Measurements from ENCODE around the gene TBC1D22A. TPM values are rescaled to one million over a fixed set of nuclear protein-coding genes. Genes with fewer than 3 reads are reported as not detected.

Gene TBC1D22A
- total RNA-seq, 1 donor from 2014 or later: 10.6 TPM

DNA sequence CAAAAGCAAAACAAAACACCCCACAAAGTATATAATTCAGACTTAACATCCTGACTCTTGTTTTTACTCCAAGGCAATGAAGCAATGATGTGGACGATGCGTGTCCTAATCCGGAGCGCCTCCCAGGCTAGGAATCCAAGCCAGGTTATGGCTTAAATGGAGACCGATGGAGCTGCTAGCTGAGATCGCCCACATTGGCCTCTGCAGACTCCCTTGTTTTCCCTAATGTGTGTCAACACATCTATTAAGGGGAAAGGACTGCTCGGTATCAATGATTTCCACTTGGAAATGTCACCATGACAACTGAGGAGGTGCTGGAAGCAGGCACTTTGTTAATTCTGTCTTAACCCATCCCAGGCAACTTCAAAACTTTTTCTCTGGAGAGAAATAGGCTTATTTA, 311.7 kb downstream of the TBC1D22A start:
- no peak overlapping the region for H3K4me3 ChIP-seq
- TF ChIP-seq EZH2 (IDR thresholded peaks at IDR 0.05): no peak
- no peak for TF ChIP-seq EZH2phosphoT487 (IDR thresholded peaks at IDR 0.05)
- TF ChIP-seq, protein P1, sequence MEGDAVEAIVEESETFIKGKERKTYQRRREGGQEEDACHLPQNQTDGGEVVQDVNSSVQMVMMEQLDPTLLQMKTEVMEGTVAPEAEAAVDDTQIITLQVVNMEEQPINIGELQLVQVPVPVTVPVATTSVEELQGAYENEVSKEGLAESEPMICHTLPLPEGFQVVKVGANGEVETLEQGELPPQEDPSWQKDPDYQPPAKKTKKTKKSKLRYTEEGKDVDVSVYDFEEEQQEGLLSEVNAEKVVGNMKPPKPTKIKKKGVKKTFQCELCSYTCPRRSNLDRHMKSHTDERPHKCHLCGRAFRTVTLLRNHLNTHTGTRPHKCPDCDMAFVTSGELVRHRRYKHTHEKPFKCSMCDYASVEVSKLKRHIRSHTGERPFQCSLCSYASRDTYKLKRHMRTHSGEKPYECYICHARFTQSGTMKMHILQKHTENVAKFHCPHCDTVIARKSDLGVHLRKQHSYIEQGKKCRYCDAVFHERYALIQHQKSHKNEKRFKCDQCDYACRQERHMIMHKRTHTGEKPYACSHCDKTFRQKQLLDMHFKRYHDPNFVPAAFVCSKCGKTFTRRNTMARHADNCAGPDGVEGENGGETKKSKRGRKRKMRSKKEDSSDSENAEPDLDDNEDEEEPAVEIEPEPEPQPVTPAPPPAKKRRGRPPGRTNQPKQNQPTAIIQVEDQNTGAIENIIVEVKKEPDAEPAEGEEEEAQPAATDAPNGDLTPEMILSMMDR (IDR thresholded peaks at IDR 0.05): no peak
- DNase-seq (ENCODE audit: low spot score): no peak
- Mint-ChIP-seq H3K27ac (peak overlapping the region; percentile 88), H3K4me3 (no peak overlapping the region), H3K9me3 (peaks cover 17% of the 10 kb centered on the region), H3K4me1 (peaks cover 28% of the 10 kb centered on the region), H3K27me3 (ENCODE audit: insufficient read depth, low read depth) (peaks cover 5% of the 10 kb centered on the region), H3K36me3 (peaks cover 5% of the 10 kb centered on the region)
- peaks cover 13% of the 10 kb centered on the region for H3K79me2 ChIP-seq (ENCODE audit: low read depth)
- no peaks in the 10 kb centered on the region for H4K20me1 ChIP-seq (ENCODE audit: low read depth)
- H3K9me3 ChIP-seq (ENCODE audit: low read depth): peaks cover 2% of the 10 kb centered on the region
- no peak overlapping the region for H2AFZ ChIP-seq (replicated peaks)
- H3K27ac ChIP-seq: no peak overlapping the region
- H3K4me1 ChIP-seq: no peaks in the 10 kb centered on the region
- H3K9ac ChIP-seq: no peak overlapping the region
- H3K4me2 ChIP-seq: no peak overlapping the region
- no peaks in the 10 kb centered on the region for H3K27me3 ChIP-seq
- H3F3A ChIP-seq (ENCODE audit: low read depth): no peaks in the 10 kb centered on the region
- H3K36me3 ChIP-seq: no peaks in the 10 kb centered on the region

DNA sequence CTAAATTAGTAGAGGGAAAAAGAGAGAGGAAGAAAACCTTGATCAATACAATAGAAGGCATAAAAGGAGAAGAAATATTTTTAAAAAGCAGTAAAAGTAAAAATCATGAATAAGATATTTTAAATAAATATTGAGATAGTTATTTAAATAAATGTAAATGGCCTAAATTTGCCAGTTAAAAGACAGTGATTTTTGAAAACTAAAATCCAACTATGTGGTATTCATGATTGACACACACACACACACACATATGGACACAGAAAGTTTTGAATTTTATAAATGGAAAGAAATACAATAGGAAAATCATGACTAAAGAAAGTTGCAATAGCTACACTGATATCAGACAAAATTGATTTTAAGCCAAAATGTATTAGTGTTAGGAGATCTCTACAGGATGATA, 313.1 kb downstream of the TBC1D22A start:
- Histone ChIP-seq H3K9ac (no peak overlapping the region), H3K27ac (no peak overlapping the region)

DNA sequence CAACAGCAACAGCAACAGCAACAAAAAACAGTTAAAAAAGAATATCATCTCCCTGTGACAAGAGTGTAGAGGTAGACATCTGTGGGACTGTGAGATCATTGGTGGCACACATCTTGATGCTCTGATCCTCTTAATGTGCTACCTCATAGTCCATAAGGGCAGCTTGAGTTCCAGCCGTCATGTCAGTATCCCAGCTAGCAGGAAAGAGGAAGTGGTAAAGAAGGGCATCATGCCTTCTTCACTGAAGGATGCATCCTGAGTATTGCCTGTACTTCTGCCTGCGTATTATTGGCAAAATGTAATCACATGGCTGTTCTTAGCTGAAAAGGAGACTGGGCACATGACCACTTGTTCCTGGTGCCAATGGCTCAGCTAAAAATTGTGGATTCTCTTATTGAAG, 314.3 kb downstream of the TBC1D22A start:
- Mint-ChIP-seq H3K9me3 (peaks cover 21% of the 10 kb centered on the region), H3K27ac (no peak overlapping the region), H3K36me3 (peaks cover 5% of the 10 kb centered on the region), H3K27me3 (ENCODE audit: insufficient read depth, low read depth) (peaks cover 5% of the 10 kb centered on the region), H3K4me3 (no peak overlapping the region), H3K4me1 (peaks cover 22% of the 10 kb centered on the region)
- DNase-seq (ENCODE audit: low spot score): no peak
- H3F3A ChIP-seq (ENCODE audit: low read depth): no peaks in the 10 kb centered on the region
- H4K20me1 ChIP-seq (ENCODE audit: low read depth): no peaks in the 10 kb centered on the region
- H3K27me3 ChIP-seq: no peaks in the 10 kb centered on the region
- no peak overlapping the region for H3K4me2 ChIP-seq
- H3K36me3 ChIP-seq: no peaks in the 10 kb centered on the region
- peaks cover 8% of the 10 kb centered on the region for H3K9me3 ChIP-seq (ENCODE audit: low read depth)
- no peak overlapping the region for H3K27ac ChIP-seq
- no peaks in the 10 kb centered on the region for H3K79me2 ChIP-seq (ENCODE audit: low read depth)
- H2AFZ ChIP-seq (replicated peaks): no peak overlapping the region
- TF ChIP-seq EZH2 (IDR thresholded peaks at IDR 0.05): no peak
- TF ChIP-seq, protein P1 (IDR thresholded peaks at IDR 0.05): no peak
- TF ChIP-seq EZH2phosphoT487 (IDR thresholded peaks at IDR 0.05): no peak
- no peak overlapping the region for H3K4me3 ChIP-seq
- H3K4me1 ChIP-seq: no peaks in the 10 kb centered on the region
- H3K9ac ChIP-seq: no peak overlapping the region

More for the DNA sequence above, 313.1 kb downstream of the TBC1D22A start:
- Histone ChIP-seq H3K36me3 (no peaks in the 10 kb centered on the region), H4K20me1 (ENCODE audit: low read depth) (no peaks in the 10 kb centered on the region), H3K27me3 (no peaks in the 10 kb centered on the region), H3K4me1 (no peaks in the 10 kb centered on the region), H3F3A (ENCODE audit: low read depth) (no peaks in the 10 kb centered on the region), H3K79me2 (ENCODE audit: low read depth) (no peaks in the 10 kb centered on the region), H3K4me3 (no peak overlapping the region), H3K9me3 (ENCODE audit: low read depth) (peaks cover 8% of the 10 kb centered on the region), H2AFZ (replicated peaks) (no peak overlapping the region), H3K4me2 (no peak overlapping the region)
- Mint-ChIP-seq H3K4me1 (peaks cover 28% of the 10 kb centered on the region), H3K9me3 (peaks cover 18% of the 10 kb centered on the region), H3K36me3 (peaks cover 5% of the 10 kb centered on the region), H3K4me3 (no peak overlapping the region), H3K27me3 (ENCODE audit: insufficient read depth, low read depth) (peaks cover 5% of the 10 kb centered on the region), H3K27ac (no peak overlapping the region)
- no peak for DNase-seq (ENCODE audit: low spot score)
- TF ChIP-seq EZH2phosphoT487 (IDR thresholded peaks at IDR 0.05) (no peak), EZH2 (IDR thresholded peaks at IDR 0.05) (no peak)
- TF ChIP-seq, protein P1 (IDR thresholded peaks at IDR 0.05): no peak

All from neural progenitor cell (in vitro differentiated cells).